SJCRH30 (cell line): ENCODE measurements around the gene LIMS1. TPM values are rescaled to one million over a fixed set of nuclear protein-coding genes. Genes with fewer than 3 reads are reported as not detected.
"Not testable (repeated sequence)": the region's sequence is repeated elsewhere in the genome, so short reads cannot be mapped to it uniquely, and the experiment has no call there.

Source experiments
- DNase-seq, 2 experiments: peaks; one replicate each; pipeline ENCODE4 v3.0.0-alpha.2; 2015 to 2020
- H3K27ac ChIP-seq: fragments of 250-450 bp; sonication (Bioruptor Pico); 2 replicates; pipeline ENCODE4 v1.5.1; 2020; ENCODE audit warnings: mild to moderate bottlenecking, moderate library complexity
- H3K27me3 ChIP-seq: fragments of 250-450 bp; sonication (Bioruptor Pico); 2 replicates; pipeline ENCODE4 v1.5.1; 2020; ENCODE audit warnings: mild to moderate bottlenecking, moderate library complexity
- H3K36me3 ChIP-seq: fragments of 250-450 bp; sonication (Bioruptor Pico); 2 replicates; pipeline ENCODE4 v1.5.1; 2020; ENCODE audit warnings: mild to moderate bottlenecking, moderate library complexity
- H3K4me1 ChIP-seq: fragments of 250-450 bp; sonication (Bioruptor Pico); 2 replicates; pipeline ENCODE4 v1.5.1; 2020; ENCODE audit warnings: mild to moderate bottlenecking, moderate library complexity
- H3K4me3 ChIP-seq: fragments of 250-450 bp; sonication (Bioruptor Pico); 2 replicates; pipeline ENCODE4 v1.5.1; 2020; ENCODE audit warnings: mild to moderate bottlenecking, moderate library complexity
- H3K9me3 ChIP-seq: fragments of 250-450 bp; sonication (Bioruptor Pico); replicated peaks from 2 replicates; pipeline ENCODE4 v1.5.1; 2020; ENCODE audit warnings: mild to moderate bottlenecking, moderate library complexity
- total RNA-seq: library from RNA; depleted of rRNA; stranded (reverse); fragments of >200 nt; shearing (Covaris generic); gene quantifications from 2 replicates; pipeline ENCODE4 v1.2.3, GENCODE V29; 2014

The LIMS1 gene
- total RNA-seq, 1 experiment from 2014 or later, result 44.0 TPM

- no peaks in the 10 kb centered on the region for H3K27me3 ChIP-seq
- no peaks in the 10 kb centered on the region for H3K36me3 ChIP-seq
- H3K9me3 ChIP-seq, result no peaks in the 10 kb centered on the region
- H3K27ac ChIP-seq, result no peak overlapping the region
- H3K4me1 ChIP-seq, result peaks cover 29% of the 10 kb centered on the region
- H3K4me3 ChIP-seq, result no peak overlapping the region
- no peak for DNase-seq
These were observed 53.9 kb downstream of the LIMS1 start for GRCh38 chr2:108588070-108588668.

GRCh38 chr2:108589372-108589771, 55.1 kb downstream of the LIMS1 start:
- Histone ChIP-seq H3K9me3 (no peaks in the 10 kb centered on the region), H3K4me1 (peaks cover 41% of the 10 kb centered on the region), H3K27ac (no peak overlapping the region), H3K4me3 (no peak overlapping the region), H3K36me3 (no peaks in the 10 kb centered on the region), H3K27me3 (no peaks in the 10 kb centered on the region)
- no peak for DNase-seq

- Histone ChIP-seq H3K9me3 (no peaks in the 10 kb centered on the region), H3K27ac (no peak overlapping the region), H3K4me1 (peaks cover 45% of the 10 kb centered on the region), H3K27me3 (no peaks in the 10 kb centered on the region), H3K36me3 (no peaks in the 10 kb centered on the region), H3K4me3 (no peak overlapping the region)
- no peak for DNase-seq
These were observed 55.5 kb downstream of the LIMS1 start for GRCh38 chr2:108589781-108590180.

GRCh38 chr2:108591163-108591562, 56.9 kb downstream of the LIMS1 start:
- no peak overlapping the region for H3K4me3 ChIP-seq
- H3K9me3 ChIP-seq, result no peaks in the 10 kb centered on the region
- no peak overlapping the region for H3K27ac ChIP-seq
- peaks cover 52% of the 10 kb centered on the region for H3K4me1 ChIP-seq
- H3K27me3 ChIP-seq, result no peaks in the 10 kb centered on the region
- DNase-seq, result no peak
- no peaks in the 10 kb centered on the region for H3K36me3 ChIP-seq

- no peaks in the 10 kb centered on the region for H3K9me3 ChIP-seq
- peaks cover 35% of the 10 kb centered on the region for H3K4me1 ChIP-seq
- no peak overlapping the region for H3K4me3 ChIP-seq
- H3K27ac ChIP-seq, result peak overlapping the region; percentile 86
- H3K27me3 ChIP-seq, result no peaks in the 10 kb centered on the region
- H3K36me3 ChIP-seq, result no peaks in the 10 kb centered on the region
- peak in 1 of 2 experiments; percentile 47 for DNase-seq
These were observed 59.4 kb downstream of the LIMS1 start for GRCh38 chr2:108593547-108594098.

- Histone ChIP-seq H3K4me1 (peaks cover 35% of the 10 kb centered on the region), H3K27me3 (no peaks in the 10 kb centered on the region), H3K36me3 (no peaks in the 10 kb centered on the region), H3K27ac (peak overlapping the region; percentile 86), H3K4me3 (no peak overlapping the region; the same call in 1 of the 2 replicates), H3K9me3 (no peaks in the 10 kb centered on the region)
- peak in 1 of 2 experiments; percentile 42 for DNase-seq
These were observed 60.1 kb downstream of the LIMS1 start for GRCh38 chr2:108594132-108594981.

- no peaks in the 10 kb centered on the region for H3K27me3 ChIP-seq
- H3K4me3 ChIP-seq, result no peak overlapping the region
- peak; percentile 62 to 67 for DNase-seq
- H3K27ac ChIP-seq, result peak overlapping the region; percentile 86
- no peaks in the 10 kb centered on the region for H3K9me3 ChIP-seq
- no peaks in the 10 kb centered on the region for H3K36me3 ChIP-seq
- peaks cover 35% of the 10 kb centered on the region for H3K4me1 ChIP-seq
These were observed 60.8 kb downstream of the LIMS1 start for GRCh38 chr2:108594982-108595464.

GRCh38 chr2:108595771-108596170, 61.5 kb downstream of the LIMS1 start:
- not testable (repeated sequence) for H3K27me3 ChIP-seq, H3K4me3 ChIP-seq, DNase-seq, H3K36me3 ChIP-seq, H3K9me3 ChIP-seq
- H3K4me1 ChIP-seq, result peaks cover 35% of the 10 kb centered on the region
- H3K27ac ChIP-seq, result peak overlapping the region; percentile 86

- not testable (repeated sequence) for H3K36me3 ChIP-seq, H3K9me3 ChIP-seq, DNase-seq, H3K27me3 ChIP-seq, H3K4me3 ChIP-seq, H3K27ac ChIP-seq
- peaks cover 35% of the 10 kb centered on the region for H3K4me1 ChIP-seq
These were observed 63.0 kb downstream of the LIMS1 start for GRCh38 chr2:108597105-108597744.

GRCh38 chr2:108601199-108601598, 66.9 kb downstream of the LIMS1 start:
- H3K27ac ChIP-seq, H3K4me1 ChIP-seq, H3K27me3 ChIP-seq, H3K9me3 ChIP-seq, H3K4me3 ChIP-seq, H3K36me3 ChIP-seq, DNase-seq: not testable (repeated sequence)

- H3K27ac ChIP-seq, result no peak overlapping the region
- no peaks in the 10 kb centered on the region for H3K27me3 ChIP-seq
- no peak for DNase-seq
- H3K4me1 ChIP-seq, result no peaks in the 10 kb centered on the region
- H3K9me3 ChIP-seq, result no peaks in the 10 kb centered on the region
- H3K36me3 ChIP-seq, result no peaks in the 10 kb centered on the region
- H3K4me3 ChIP-seq, result no peak overlapping the region
These were observed 68.2 kb downstream of the LIMS1 start for GRCh38 chr2:108602422-108602821.

GRCh38 chr2:108604196-108604595, 69.9 kb downstream of the LIMS1 start:
- no peak for DNase-seq
- H3K9me3 ChIP-seq, result no peaks in the 10 kb centered on the region

GRCh38 chr2:108605947-108606346, 71.7 kb downstream of the LIMS1 start:
- H3K27ac ChIP-seq, result no peak overlapping the region
- no peaks in the 10 kb centered on the region for H3K9me3 ChIP-seq
- DNase-seq, result no peak
- no peaks in the 10 kb centered on the region for H3K27me3 ChIP-seq
- no peaks in the 10 kb centered on the region for H3K36me3 ChIP-seq
- H3K4me1 ChIP-seq, result no peaks in the 10 kb centered on the region
- no peak overlapping the region for H3K4me3 ChIP-seq

More at GRCh38 chr2:108604196-108604595, 69.9 kb downstream of the LIMS1 start:
- H3K4me3 ChIP-seq, result no peak overlapping the region
- H3K27me3 ChIP-seq, result no peaks in the 10 kb centered on the region
- no peak overlapping the region for H3K27ac ChIP-seq
- no peaks in the 10 kb centered on the region for H3K36me3 ChIP-seq
- no peaks in the 10 kb centered on the region for H3K4me1 ChIP-seq

GRCh38 chr2:108607706-108608301, 73.5 kb downstream of the LIMS1 start:
- Histone ChIP-seq H3K4me3 (no peak overlapping the region), H3K36me3 (no peaks in the 10 kb centered on the region), H3K9me3 (no peaks in the 10 kb centered on the region), H3K4me1 (no peaks in the 10 kb centered on the region; the same call in 1 of the 2 replicates), H3K27me3 (no peaks in the 10 kb centered on the region), H3K27ac (no peak overlapping the region)
- peak in 1 of 2 experiments; percentile 44 for DNase-seq
